HG02763 (cell line): ENCODE data around the gene ACOXL.
"Not testable (repeated sequence)": the region's sequence is repeated elsewhere in the genome, so short reads cannot be mapped to it uniquely, and the experiment has no call there.

Source experiments
- ATAC-seq: cut with Tn5 transposase; IDR thresholded peaks from one replicate; pipeline ENCODE4 v1.9.1; 2021; ENCODE audit warnings: mild to moderate bottlenecking, moderate library complexity; ENCODE audit not compliant: unreplicated experiment

ACOXL gene

DNA sequence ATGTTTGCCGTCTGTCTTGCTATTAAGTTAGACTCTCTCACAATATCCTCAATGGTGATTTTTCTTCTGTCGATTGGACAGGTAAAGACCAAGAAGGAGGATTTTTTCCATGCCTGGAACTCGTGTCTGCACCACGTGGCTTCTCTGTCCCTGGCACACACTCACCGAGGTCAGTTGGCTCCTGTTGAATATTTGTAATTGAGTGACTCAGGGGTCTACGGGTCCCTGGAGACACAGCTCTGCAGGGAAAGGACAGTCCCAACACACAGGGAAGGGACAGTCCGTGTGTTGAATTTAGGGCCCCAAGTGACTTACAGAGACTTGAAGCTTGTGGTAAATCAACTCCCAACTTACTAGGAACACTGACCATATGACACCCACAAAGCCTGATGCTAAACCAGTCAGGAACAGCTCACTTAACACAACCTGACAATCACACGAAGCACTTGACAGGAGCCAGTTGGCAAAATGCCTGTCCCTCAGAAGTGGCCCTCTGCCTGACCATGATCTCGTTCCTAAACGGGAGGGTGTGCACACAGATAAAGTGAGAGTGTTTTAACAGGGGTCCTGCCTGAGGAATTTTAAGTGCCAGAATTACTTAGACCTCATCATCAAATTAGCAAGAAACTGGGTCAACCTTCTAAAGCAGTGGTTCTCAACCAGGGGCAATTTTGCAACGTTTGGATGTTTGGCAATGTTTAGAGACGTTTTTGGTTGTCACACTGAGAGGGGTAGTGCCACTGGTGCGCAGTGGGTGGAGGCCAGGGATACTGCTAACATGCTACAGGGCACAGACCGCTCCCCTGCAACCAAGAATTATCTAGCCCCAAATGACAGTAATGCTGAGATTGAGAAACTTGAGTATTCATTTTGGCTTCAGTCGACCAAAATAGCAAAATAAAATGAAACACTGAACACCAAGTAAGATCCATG lies 299.4 kb downstream of the ACOXL start:
- ATAC-seq: no peak

DNA sequence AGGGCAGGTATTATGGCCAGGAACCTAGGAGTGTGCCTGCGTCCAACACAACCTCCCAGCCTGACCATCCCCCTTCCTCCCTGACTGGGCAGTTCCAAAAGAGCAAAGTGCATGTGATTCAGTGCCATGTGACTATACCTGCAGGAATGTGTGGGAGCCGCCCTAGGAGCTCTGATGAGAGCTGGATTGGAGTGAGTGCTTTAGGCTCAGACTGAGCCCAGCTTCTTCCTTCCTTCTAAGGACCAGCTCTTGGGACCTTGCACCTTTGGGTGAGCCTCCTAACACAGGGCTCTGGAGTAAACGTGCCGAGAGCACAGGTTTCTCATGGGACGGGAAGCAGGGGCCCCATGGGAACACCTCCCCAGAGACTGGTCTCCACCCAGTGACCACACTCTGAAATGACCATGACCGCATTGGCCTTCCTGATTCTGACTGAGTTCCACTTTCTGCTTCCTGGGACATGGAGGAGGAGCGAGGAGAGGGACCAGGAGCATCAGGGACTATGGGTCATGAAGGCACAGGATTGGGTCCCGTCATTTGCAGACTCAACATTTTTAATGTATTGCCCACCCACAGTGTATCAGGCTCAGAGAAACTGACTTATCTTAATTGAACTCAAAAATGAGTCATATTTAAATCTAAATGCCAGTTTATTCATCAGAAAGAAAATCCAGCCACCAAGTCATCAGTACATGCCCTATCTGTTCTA lies 300.5 kb downstream of the ACOXL start:
- ATAC-seq: no peak

DNA sequence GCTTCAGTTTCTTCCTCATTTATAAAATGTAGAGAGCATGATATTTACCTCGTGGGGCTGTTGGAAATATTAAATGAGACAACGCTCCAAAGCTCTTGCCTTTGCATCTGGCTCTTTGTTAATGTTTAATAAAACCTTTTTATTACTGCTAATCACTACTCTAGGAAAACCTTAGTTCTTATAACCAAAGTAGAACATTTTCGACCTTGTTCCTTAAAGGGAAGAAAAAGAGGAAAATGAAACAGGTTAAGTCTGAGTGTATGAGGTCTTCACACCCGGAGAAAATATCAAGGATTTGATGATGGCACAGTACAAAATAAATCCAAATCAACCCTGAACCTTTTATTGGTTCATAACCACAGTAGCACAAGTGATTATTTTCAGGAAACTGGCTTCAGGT lies 301.8 kb downstream of the ACOXL start:
- ATAC-seq: no peak

DNA sequence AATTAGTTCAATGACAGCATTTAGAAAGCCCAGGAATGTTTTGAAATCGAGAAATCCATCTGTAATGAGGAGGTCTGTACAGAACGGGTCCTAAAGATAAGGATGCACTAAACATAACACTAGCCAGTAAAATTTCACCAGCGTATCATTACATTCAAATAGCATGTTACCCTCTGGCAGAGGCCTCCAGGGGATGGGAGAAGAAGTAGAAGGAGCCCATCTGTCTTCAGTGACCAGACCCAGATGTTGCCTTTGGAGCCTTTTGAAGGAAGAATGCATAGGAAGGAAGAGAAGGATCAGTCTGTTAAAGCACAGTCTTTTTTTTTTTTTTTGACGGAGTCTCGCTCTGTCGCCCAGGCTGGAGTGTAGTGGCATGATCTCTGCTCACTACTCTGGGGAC lies 302.2 kb downstream of the ACOXL start:
- no peak for ATAC-seq

DNA sequence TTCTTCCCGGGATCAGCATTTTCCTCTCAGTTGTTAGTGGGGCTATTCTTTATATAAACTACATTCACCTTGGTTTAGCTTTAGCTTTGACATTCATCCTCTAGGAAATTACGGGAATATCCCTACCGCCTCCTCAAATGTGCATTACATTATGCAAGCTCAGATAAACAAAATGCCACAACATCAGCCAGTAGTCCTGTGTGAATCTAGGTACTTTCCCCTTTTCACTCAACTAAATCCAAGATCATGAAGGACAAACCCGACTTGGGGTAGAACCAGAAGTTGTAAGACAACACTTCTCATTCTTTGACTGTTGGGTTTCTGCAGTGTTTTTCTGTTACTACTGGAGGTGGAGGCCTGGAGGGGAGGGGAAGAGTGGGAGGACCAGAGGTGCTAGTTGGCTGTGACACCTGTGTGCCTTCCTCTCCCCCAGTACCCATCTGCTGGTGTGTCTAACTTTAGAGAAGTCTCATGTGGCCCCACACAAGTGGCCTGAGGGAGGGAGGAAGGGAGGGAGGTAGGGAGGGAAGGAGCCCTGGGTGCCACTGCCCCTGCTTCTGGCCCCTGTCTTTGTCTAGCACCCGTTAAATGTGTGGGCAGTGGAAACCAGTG lies 303.6 kb downstream of the ACOXL start:
- ATAC-seq: peak; percentile 62

DNA sequence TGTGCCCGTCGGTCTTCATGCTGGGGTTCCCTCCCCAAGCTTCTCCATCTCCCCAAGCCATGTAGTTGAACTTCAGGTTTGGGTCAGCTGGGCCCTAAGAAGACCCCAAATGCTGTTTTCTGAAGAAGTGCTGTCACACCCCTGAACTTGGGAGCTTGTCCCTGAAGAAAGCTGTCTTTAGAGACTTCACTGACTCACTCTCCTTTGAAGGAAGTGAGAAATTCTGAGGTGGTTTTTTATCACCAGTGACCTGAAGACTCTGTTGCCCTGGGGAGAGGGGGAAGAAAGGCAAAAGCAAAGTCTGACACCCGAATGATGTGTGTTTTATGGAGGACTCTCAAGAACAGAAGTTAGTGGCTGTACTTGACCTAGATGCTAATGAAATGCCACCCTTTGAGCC lies 304.8 kb downstream of the ACOXL start:
- ATAC-seq: no peak

DNA sequence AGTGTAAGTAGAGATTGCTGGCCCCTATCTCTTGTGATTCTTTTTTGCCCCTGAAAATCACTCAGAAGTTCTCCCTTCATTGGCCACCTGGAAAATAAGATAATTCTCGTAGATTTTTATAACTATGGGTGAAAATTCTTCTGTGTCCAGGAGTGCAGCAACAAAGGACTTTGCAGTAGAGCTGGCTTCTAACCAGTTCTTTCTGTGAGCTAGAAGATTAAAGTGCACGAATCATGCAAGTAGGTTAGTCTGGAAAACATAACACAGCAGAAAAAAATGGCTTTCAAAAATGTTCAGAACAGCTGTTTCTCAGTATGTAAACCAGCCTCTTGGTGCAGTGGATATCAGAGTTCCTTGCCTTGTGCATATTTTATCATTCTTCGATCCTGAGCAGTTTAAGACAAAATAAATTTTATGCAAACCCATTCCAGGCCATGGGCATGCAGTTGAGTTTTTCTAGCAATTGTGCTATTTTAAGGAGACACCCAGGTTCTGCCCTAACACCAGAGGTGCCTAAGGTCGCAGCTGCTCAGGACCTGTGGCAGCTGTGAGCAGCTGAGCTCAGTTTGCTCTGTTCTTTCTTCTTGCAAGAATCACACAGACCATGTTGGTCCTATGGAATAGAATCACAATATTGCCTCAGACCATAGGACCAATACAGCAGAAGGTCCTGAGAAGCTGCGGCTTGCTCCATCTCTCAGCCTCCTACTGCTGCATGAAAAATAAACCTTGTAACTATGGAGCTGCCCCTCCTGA lies 307.4 kb downstream of the ACOXL start:
- no peak for ATAC-seq

DNA sequence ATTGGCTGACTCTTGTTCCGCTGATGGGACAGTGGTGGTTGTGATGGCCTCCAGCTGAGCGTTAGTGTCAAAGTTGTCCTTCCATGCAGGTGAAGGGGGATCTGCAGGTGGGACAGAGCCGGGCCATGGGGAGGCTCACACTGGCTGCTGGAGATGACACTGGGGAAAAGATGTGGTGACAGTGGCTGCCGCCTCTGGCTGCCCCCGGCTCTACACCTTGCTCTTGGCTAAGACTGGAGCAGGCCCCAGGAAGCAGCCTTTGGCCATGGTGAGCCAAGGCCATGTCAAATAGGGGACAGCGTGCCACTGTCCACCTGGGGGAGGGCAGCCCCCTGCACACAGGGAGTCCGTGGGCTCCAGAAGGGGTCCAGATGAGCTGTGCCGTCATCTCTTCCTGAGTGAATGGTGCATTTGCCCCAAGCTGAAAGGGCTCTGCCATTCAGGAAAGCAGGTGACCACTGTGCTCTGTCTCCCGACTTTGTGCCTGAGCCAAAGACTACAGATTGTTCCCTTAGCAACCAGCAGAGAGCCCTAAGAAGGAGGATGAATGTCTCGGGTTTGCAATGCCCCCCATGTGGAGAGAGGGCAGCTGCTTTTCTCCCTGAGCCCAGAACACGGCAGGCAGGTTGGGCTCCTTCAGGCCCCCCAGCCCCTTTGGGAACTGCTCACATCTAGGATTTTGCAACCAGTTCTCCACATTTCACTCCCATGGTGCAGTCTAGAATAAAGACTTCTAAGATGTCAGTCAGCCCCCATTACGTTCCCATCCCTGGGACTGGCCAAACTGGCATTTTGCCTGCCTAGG lies 309.2 kb downstream of the ACOXL start:
- ATAC-seq: no peak

DNA sequence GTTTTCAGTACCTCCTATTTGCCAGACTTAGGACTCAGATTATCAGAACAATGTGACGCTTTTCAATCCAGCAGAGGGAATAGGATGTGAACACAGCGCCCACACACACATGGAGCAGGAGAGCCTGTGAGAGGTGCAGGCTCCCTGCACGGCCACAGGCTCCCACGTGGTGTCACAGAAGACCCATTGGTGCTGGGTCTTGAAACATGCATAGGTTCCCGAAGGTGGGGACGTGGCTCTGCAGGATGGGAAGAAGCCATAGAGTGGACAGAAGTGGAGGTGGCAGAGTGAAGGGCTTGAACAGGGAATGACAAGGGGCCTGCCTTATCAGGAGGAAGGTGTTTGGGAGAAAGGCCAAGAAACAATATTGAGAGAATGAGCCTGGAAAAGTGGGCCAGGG lies 309.9 kb downstream of the ACOXL start:
- no peak for ATAC-seq

DNA sequence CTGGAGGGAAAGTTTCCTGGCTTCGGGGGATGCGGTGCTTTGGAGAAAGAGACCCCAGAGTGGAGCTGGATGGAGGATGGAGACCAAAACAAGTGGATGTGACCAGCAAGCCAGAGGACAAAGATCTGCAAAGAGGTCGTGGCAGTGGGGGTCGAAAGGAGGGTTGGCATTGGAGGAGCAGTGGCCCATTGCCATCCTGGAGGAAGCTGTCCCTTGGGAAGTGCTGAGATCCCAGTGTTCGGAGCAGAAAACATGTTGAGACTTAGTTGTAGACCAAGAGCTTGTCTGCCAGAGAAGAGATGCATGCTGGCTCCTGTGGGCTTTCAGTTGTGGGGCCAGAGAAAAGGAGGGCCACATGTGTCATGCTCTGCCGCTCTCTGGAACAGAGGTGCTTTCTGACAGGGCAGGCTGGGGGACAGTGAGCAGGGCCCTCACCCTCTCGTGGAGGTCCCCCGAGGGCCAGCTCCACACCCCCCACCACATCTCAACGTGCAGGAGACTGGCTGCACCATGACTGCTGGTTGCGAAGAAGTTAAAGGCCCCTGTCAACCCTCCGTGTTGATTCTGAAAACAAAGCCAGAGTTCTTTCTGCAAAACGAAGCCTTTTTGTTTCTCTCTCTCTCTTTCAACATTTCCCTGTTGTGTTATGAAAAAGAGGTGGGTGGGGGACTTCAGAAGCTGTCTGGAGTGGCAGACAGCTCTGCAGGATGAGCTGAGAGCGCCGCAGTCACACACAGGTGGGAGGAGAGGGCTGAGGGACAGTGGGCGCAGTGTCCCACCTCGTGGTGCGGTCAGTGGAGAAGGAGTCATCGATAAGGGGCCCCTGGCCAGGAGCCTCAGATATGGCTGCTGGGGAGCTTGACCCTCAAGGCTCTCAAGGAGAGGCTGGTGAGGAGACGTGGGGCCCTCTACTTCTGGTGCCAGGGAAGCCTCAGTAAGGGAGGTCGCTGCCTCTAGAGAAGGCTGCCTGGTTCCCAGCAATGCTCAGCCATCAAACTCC lies 310.7 kb downstream of the ACOXL start:
- ATAC-seq: peak; percentile 66

DNA sequence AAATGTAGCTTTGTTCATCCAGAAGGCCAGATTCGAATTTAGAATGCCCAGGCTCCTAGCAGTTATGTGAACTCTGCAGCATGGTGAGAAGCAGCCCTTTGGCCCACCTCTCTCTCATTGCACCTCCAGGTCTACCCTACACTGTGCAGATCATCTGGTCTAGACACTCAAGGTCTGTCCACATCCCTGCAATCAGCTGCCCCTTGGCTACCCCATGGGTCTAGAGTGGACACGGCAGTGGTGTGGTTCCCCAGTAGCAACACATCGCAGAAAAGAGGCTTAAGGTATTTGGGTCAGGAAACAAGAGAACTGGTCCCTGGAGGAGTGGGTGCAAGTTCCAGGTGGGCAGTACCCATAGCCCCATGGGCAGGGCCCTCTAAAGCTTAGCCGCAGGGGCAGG lies 311.7 kb downstream of the ACOXL start:
- no peak for ATAC-seq

GRCh38 chr2:111045236-111045635 lies 312.9 kb downstream of the ACOXL start:
- ATAC-seq: not testable (repeated sequence)

GRCh38 chr2:111045771-111046444 lies 313.5 kb downstream of the ACOXL start:
- no peak for ATAC-seq

DNA sequence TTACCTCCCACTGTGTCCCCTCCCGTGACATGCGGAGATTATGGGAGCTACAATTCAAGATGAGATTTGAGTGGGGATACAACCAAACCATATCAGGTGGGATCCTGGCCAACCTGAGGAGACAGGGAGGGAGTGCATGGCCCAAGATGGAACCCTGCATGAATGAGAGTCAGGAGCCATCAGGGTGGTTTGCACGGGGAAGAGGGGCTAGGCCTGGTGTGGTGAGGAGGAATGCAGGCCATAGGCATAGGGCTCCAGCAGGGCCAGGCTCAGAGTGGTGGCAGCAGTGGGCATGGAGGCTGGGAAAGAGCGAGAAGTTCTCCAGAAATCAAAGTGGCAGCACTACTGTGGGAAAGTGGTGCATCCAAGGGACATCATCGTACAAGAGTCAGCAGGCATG lies 314.3 kb downstream of the ACOXL start:
- ATAC-seq: no peak

GRCh38 chr2:111048856-111049768 lies 316.7 kb downstream of the ACOXL start:
- no peak for ATAC-seq

DNA sequence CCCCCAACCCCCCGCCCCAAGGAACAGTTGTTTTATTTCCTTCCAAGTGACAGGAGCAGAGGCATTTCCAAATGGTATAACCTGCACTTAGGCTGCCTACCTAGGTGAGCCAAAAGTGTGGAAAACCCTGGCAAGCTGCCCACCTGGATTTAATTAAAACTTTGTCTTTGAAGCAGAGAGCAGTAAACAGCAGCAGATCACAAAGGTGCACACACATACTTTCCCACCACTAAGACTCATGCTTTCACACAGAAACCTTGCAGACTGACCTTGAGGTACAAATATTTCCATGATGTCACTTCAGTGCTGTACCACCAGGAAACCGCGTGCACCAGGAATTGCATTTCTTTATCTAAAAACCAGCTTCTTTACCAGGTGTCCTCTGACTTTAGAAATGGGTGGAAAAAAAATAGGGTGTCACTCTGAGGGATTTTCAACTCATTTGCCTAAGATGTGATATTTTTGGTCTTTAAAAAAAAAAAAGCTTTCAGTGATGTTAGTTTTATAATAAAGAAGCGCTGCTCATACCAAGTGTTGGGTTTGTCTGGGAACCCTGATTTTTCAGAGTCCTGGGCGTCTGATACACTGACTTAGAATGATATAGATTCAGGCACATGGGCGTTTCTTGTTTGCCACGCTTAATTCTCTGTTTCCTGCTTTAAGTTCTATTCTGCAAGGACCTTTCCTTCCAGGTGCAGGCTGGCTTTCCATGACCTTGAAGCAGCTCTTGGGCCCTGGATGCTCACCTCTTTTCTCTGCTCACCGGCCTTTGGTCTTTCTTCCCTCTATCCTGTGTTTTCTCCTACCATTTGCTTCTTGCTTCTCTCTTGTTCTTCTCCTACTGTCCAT lies 317.6 kb downstream of the ACOXL start:
- peak; percentile 53 for ATAC-seq
